Keratinocyte (primary cell): ENCODE data around the gene ANKRD16. TPM values are rescaled to one million over a fixed set of nuclear protein-coding genes. Genes with fewer than 3 reads are reported as not detected.

ENCODE experiments used
- DNase-seq: peaks from one replicate; pipeline ENCODE4 v3.0.0-alpha.2; 2011; ENCODE audit warnings: low read depth, missing footprints, low spot score
- FAIRE-seq: peaks from 2 replicates; lab custom pipeline; 2011; peaks lifted over from hg19 to GRCh38; lab: Jason Lieb, UNC
- H2AFZ ChIP-seq: 2 replicates; pipeline ENCODE4 v1.6.0; 2012; ENCODE audit warnings: low read length, control low read depth, inconsistent platforms; ENCODE audit not compliant: control insufficient read depth
- H3K27ac ChIP-seq: 2 replicates; pipeline ENCODE4 v1.5.1; 2011; ENCODE audit warnings: low read length; ENCODE audit not compliant: control insufficient read depth, insufficient read depth
- H3K27me3 ChIP-seq: 3 replicates; pipeline ENCODE4 v1.6.0; 2011; ENCODE audit warnings: low read length; ENCODE audit not compliant: control insufficient read depth, insufficient read depth; ENCODE audit errors: extremely low read depth
- H3K36me3 ChIP-seq, 2 experiments: 2 replicates in 1 of 2; 3 replicates in 1 of 2; pipeline ENCODE4 v1.5.1; 2011; ENCODE audit warnings: low read length in 2 of 2, mild to moderate bottlenecking in 1 of 2; ENCODE audit not compliant: control insufficient read depth in 2 of 2, insufficient read depth in 2 of 2; ENCODE audit errors: extremely low read depth in 1 of 2
- H3K4me1 ChIP-seq: 3 replicates; pipeline ENCODE4 v1.5.1; 2011; ENCODE audit warnings: low read length; ENCODE audit not compliant: control insufficient read depth, insufficient read depth; ENCODE audit errors: extremely low read depth
- H3K4me2 ChIP-seq: 3 replicates; pipeline ENCODE4 v1.6.0; 2011; ENCODE audit warnings: low read depth, low read length; ENCODE audit not compliant: control insufficient read depth, insufficient read depth; ENCODE audit errors: extremely low read depth
- H3K4me3 ChIP-seq, 3 experiments: fragments of 200-600 bp in 1 of 3; sonication (generic) in 1 of 3; 2 replicates in 2 of 3; 3 replicates in 1 of 3; pipeline ENCODE4 v1.5.1; 2011 to 2016; ENCODE audit warnings: low read length in 3 of 3, mild to moderate bottlenecking in 3 of 3, control low read depth in 2 of 3, inconsistent platforms in 1 of 3, low read depth in 1 of 3, mixed read lengths in 1 of 3, mixed run types in 1 of 3, moderate library complexity in 1 of 3; ENCODE audit not compliant: control insufficient read depth in 2 of 3, insufficient read depth in 2 of 3; ENCODE audit errors: extremely low read depth in 1 of 3
- H3K79me2 ChIP-seq: 2 replicates; pipeline ENCODE4 v1.6.0; 2012; ENCODE audit warnings: low read length; ENCODE audit not compliant: control insufficient read depth, insufficient read depth
- H3K9ac ChIP-seq: 3 replicates; pipeline ENCODE4 v1.6.0; 2011; ENCODE audit warnings: low read length; ENCODE audit not compliant: control insufficient read depth, insufficient read depth; ENCODE audit errors: extremely low read depth
- H3K9me1 ChIP-seq: 3 replicates; pipeline ENCODE4 v1.6.0; 2011; ENCODE audit warnings: low read length; ENCODE audit not compliant: control insufficient read depth, insufficient read depth; ENCODE audit errors: extremely low read depth
- H3K9me3 ChIP-seq: 2 replicates; pipeline ENCODE4 v1.5.1; 2012; ENCODE audit warnings: low read depth, low read length; ENCODE audit not compliant: control insufficient read depth
- H4K20me1 ChIP-seq: 3 replicates; pipeline ENCODE4 v1.6.0; 2011; ENCODE audit warnings: low read length; ENCODE audit not compliant: control insufficient read depth, insufficient read depth; ENCODE audit errors: extremely low read depth
- CTCF ChIP-seq, 3 experiments: IDR thresholded peaks in 1 of 3; conservative IDR thresholded peaks in 1 of 3; optimal IDR thresholded peaks in 1 of 3; 2 replicates in 2 of 3; 3 replicates in 1 of 3; pipeline versions ENCODE3 to v1.5.1; 2011; ENCODE audit warnings: low read length in 3 of 3, mild to moderate bottlenecking in 3 of 3, moderate library complexity in 2 of 3, control low read depth in 1 of 3, inconsistent platforms in 1 of 3; ENCODE audit not compliant: insufficient read depth in 2 of 3; ENCODE audit errors: extremely low read depth in 1 of 3
- EZH2 ChIP-seq: IDR thresholded peaks from one replicate; pipeline ENCODE4 v1.6.1; 2012; ENCODE audit warnings: inconsistent platforms, mild to moderate bottlenecking, low read length, moderate library complexity
- dilution Hi-C: fragments of 300-500 bp; cut with MboI; formaldehyde crosslinking; loops from one replicate; pipeline ENCODE4 v1.7.0; 2020; ENCODE audit warnings: low sequenced_read_pairs; ENCODE audit not compliant: extremely low pct_ligation_motif_present
- polyA plus RNA-seq, 5 experiments: library from polyadenylated mRNA; depleted of rRNA in 3 of 5; stranded (reverse) in 3 of 5; stranded (forward) in 1 of 5; unstranded in 1 of 5; fragments of >200 nt; gene quantifications; 1 replicate in 1 of 5; 2 replicates in 3 of 5; 3 replicates in 1 of 5; pipeline versions ENCODE4 v1.2.1 to v1.2.3, GENCODE V29; 2011 to 2012; ENCODE audit warnings: missing spikeins in 2 of 5, low read depth in 1 of 5, low replicate concordance in 1 of 5

Gene ANKRD16
- polyA plus RNA-seq, 1 donor (not counting 4 experiments of a cell fraction or from before 2014, with no cell fraction given): 6.2 TPM

GRCh38 chr10:5927306-5927705, 37.6 kb upstream of the ANKRD16 start:
- Histone ChIP-seq H3K9ac (no peak overlapping the region), H3K4me1 (no peaks in the 10 kb centered on the region), H2AFZ (no peak overlapping the region), H3K9me1 (no peaks in the 10 kb centered on the region), H3K27me3 (no peaks in the 10 kb centered on the region), H3K9me3 (no peaks in the 10 kb centered on the region), H3K4me2 (no peak overlapping the region), H4K20me1 (no peaks in the 10 kb centered on the region), H3K4me3 (no peak overlapping the region), H3K79me2 (no peaks in the 10 kb centered on the region), H3K27ac (no peak overlapping the region), H3K36me3 (peaks cover 37 to 48% of the 10 kb centered on the region in 2 experiments)
- no peak for TF ChIP-seq CTCF (optimal IDR thresholded peaks at IDR 0.05 in 1 of 3, IDR thresholded peaks at IDR 0.05 in 1 of 3, conservative IDR thresholded peaks at IDR 0.05 in 1 of 3; ENCODE audit: extremely low read depth in 1 of 3, insufficient read depth in 2 of 3, low read length in 3 of 3)
- TF ChIP-seq EZH2: no peak
- no peak for DNase-seq
- no peak for FAIRE-seq
- dilution Hi-C loops: no loop called here

DNA sequence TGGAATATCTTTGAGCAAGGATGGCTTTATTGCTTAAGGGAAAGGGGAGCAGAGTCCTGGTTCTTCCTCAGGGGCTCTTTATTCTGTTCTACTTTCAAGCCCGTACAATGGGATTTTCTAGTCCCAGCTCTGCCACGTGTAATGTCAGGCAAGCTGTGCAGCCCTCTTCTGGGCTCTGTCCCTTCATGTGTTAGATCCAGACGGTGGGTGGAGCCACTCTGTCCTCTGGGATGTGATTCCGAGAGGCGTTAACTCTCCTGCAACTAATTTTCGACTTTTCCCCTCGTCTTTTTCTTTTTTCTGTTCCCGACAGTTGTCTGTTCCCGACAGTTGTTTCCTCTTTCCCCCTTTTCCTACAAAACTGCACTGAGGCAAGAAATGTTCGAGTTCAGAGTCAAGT, 35.2 kb upstream of the ANKRD16 start:
- H3K9me1 ChIP-seq: no peaks in the 10 kb centered on the region
- dilution Hi-C loops: no loop called here
- no peak overlapping the region for H3K27ac ChIP-seq
- FAIRE-seq: no peak
- no peaks in the 10 kb centered on the region for H3K79me2 ChIP-seq
- no peaks in the 10 kb centered on the region for H3K4me1 ChIP-seq
- H3K36me3 ChIP-seq: peaks cover 47 to 48% of the 10 kb centered on the region in 2 experiments
- H3K4me3 ChIP-seq: no peak overlapping the region
- H3K27me3 ChIP-seq: no peaks in the 10 kb centered on the region
- no peak overlapping the region for H3K4me2 ChIP-seq
- H2AFZ ChIP-seq: no peak overlapping the region
- no peak for DNase-seq
- H3K9me3 ChIP-seq: no peaks in the 10 kb centered on the region
- TF ChIP-seq EZH2: no peak
- no peak overlapping the region for H3K9ac ChIP-seq
- H4K20me1 ChIP-seq: no peaks in the 10 kb centered on the region

DNA sequence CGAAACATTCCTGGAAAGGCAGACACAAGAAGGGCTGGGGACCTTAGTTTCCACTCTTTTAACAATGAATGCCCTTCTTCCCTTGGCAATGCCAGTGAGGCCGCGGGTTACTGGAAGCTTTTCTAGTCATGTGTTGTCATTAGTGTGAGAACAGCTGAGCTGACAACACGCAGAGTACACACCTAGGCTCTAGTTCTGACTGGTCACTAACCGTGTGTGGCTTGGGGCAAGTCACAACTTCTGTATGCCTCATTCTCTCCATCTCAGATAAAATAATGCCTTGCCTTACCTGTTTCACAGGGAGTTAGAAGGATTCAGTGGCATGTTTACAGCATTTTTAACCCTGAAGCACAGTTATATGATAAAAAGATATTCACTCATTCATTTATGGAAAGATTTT, 32.1 kb upstream of the ANKRD16 start:
- Histone ChIP-seq H2AFZ (no peak overlapping the region), H3K4me2 (no peak overlapping the region), H3K27me3 (no peaks in the 10 kb centered on the region), H3K27ac (no peak overlapping the region), H3K4me1 (peaks cover 7% of the 10 kb centered on the region), H3K36me3 (peaks cover 55 to 61% of the 10 kb centered on the region in 2 experiments), H3K9me3 (no peaks in the 10 kb centered on the region), H3K9me1 (no peaks in the 10 kb centered on the region), H3K4me3 (no peak overlapping the region), H3K9ac (no peak overlapping the region), H3K79me2 (no peaks in the 10 kb centered on the region), H4K20me1 (no peaks in the 10 kb centered on the region)
- FAIRE-seq (no peak), DNase-seq (no peak)
- TF ChIP-seq CTCF (optimal IDR thresholded peaks at IDR 0.05 in 1 of 3, IDR thresholded peaks at IDR 0.05 in 1 of 3, conservative IDR thresholded peaks at IDR 0.05 in 1 of 3; ENCODE audit: extremely low read depth in 1 of 3, insufficient read depth in 2 of 3, low read length in 3 of 3): no peak
- TF ChIP-seq EZH2: no peak
- dilution Hi-C loops: no loop called here
